Activated B cell treated with CpG ODN at 0.5 μM for 24 hours (primary cell): ENCODE measurements around the gene BEST4. TPM values are rescaled to one million over a fixed set of nuclear protein-coding genes. Genes with fewer than 3 reads are reported as not detected.

Experiments used
- ATAC-seq: fragments of 200-7000 bp; cut with Tn5 transposase; one replicate; pipeline ENCODE4 v1.10.0; 2021; ENCODE audit warnings: low read depth, mild to moderate bottlenecking, moderate library complexity
- CTCF ChIA-PET: fragments of 350-600 bp; sonication (Branson Sonifier 250); formaldehyde crosslinking; loops from one replicate; lab custom pipeline; 2021; ENCODE audit warnings: antibody characterized with exemption; lab: Charles Lee
- POLR2A ChIA-PET: fragments of 350-600 bp; sonication (Branson Sonifier 250); formaldehyde crosslinking; loops from one replicate; lab custom pipeline; 2021; ENCODE audit warnings: antibody characterized with exemption; lab: Charles Lee
- DNase-seq: peaks from one replicate; pipeline ENCODE4 v3.0.0; 2022
- H3K27ac Mint-ChIP-seq: one replicate; pipeline ENCODE4 v1.8.0; 2020; ENCODE audit warnings: mixed read lengths
- H3K27me3 Mint-ChIP-seq: one replicate; pipeline ENCODE4 v1.8.0; 2021; ENCODE audit warnings: mixed read lengths
- H3K36me3 Mint-ChIP-seq: one replicate; pipeline ENCODE4 v1.8.0; 2021; ENCODE audit warnings: low read depth, mixed read lengths
- H3K4me1 Mint-ChIP-seq: one replicate; pipeline ENCODE4 v1.8.0; 2021; ENCODE audit warnings: mixed read lengths
- H3K4me3 Mint-ChIP-seq: one replicate; pipeline ENCODE4 v1.8.0; 2020; ENCODE audit warnings: mild to moderate bottlenecking, mixed read lengths
- H3K9me3 Mint-ChIP-seq: one replicate; pipeline ENCODE4 v1.8.0; 2020; ENCODE audit warnings: mixed read lengths
- intact Hi-C: fragments of 100-400 bp; cut with micrococcal nuclease; formaldehyde crosslinking; loops from one replicate; pipeline ENCODE4 v1.15.1; 2024
- total RNA-seq: library from RNA; stranded (reverse); gene quantifications from 2 replicates; pipeline ENCODE4 v1.2.3, GENCODE V29; 2022
- TF ChIP-seq, protein P1 (sequence below): fragments of 200-600 bp; IDR thresholded peaks from one replicate; pipeline ENCODE4 v1.8.0; 2022; ENCODE audit warnings: antibody characterized with exemption, mild to moderate bottlenecking

BEST4 gene
- total RNA-seq, 1 donor from 2014 or later, result 0.62 TPM

DNA sequence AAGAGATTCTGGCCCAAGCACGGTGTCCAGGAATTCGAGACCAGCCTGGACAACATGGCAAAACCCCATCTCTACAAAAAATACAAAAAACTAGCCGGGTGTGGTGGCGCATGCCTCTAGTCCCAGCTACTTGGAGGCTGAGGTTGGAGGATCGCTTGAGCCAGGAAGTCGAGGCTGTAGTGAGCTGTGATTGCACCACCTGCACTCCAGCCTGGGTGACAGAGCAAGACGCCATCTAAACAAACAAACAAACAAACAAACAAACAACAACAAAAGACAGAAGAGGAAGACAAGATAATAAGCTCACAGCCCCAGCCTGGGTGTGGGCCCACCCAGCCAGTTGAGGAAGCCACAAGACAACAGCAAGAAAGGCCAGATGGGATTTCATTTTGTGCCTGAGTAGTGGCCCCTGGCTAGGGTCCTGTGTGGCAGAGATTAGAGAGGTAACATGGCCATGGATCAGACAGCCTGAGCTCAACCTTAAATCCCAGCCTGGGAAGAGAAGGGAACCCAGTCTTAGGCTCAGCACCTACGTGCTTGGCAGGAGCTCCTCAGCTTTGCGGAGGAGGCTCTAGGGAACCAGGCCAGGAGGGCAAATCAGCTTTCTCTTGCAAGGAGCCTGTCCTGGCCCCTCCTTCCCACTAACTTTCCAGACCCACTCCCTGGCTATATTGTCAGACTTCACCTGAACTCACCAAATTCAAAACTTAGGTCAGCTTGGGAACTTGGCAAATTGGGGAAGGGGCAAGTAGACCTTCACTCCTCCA lies 4.9 kb upstream of the BEST4 start:
- Mint-ChIP-seq H3K36me3 (no peaks in the 10 kb centered on the region), H3K4me3 (no peak overlapping the region), H3K27ac (no peak overlapping the region), H3K9me3 (no peaks in the 10 kb centered on the region), H3K27me3 (no peaks in the 10 kb centered on the region), H3K4me1 (no peaks in the 10 kb centered on the region)
- ChIA-PET POLR2A (interaction anchor here (0.7 to 2.8 kb wide), 13 partner anchors 8 to 546 kb away, joined by 3 to 32 read pairs (median 5); partner anchors contain the start of genes BTBD19, DYNLT4, HECTD3 and RNU5D-1), CTCF (interaction anchor here (0.8 to 1.8 kb wide), 9 partner anchors 8 to 507 kb away, joined by 3 to 7 read pairs (median 4); partner anchors contain the start of genes BTBD19 and UROD)
- ATAC-seq, result no peak
- DNase-seq, result no peak
- intact Hi-C loops, result no loop called here
- TF ChIP-seq, protein P1, sequence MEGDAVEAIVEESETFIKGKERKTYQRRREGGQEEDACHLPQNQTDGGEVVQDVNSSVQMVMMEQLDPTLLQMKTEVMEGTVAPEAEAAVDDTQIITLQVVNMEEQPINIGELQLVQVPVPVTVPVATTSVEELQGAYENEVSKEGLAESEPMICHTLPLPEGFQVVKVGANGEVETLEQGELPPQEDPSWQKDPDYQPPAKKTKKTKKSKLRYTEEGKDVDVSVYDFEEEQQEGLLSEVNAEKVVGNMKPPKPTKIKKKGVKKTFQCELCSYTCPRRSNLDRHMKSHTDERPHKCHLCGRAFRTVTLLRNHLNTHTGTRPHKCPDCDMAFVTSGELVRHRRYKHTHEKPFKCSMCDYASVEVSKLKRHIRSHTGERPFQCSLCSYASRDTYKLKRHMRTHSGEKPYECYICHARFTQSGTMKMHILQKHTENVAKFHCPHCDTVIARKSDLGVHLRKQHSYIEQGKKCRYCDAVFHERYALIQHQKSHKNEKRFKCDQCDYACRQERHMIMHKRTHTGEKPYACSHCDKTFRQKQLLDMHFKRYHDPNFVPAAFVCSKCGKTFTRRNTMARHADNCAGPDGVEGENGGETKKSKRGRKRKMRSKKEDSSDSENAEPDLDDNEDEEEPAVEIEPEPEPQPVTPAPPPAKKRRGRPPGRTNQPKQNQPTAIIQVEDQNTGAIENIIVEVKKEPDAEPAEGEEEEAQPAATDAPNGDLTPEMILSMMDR, result no peak

DNA sequence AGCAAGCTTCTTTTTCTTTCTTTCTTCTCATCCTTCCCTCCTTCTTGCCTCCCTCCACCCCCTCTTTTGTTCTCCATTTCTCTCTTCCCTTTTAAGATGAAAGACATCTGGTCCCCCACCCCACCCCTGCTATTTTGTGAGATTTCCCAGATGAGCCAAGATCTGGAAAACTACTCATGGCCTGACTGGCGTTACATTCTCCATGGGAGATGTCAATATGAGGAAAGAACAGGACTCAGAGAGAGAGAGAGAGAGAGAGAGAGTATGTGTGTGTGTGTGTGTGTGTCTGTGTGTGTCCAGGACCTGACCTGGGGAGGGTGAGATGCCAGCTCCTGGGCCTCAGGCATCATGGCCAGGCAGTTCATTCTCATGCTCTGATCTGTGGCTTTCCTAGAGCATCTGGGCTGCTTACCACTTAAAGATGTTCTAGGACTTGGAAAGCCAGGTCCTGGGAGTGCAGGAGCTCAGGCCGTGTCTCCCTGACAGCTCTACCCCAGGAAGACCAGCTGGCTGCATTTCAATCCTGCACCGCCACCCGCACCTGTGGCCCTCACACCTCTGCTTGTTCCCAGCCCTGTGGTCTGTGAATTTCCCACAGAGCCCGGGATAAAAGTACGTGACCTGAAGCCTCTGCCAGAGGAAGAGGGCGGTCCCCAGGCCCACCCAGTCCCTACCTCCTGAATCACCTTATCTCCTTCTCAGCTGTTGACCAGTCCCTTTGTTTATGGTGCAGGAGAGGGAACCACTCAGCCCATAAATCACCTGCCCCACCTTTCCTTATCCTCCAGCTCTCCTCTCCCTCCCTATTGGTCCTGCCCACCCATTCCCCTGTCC lies 3.2 kb upstream of the BEST4 start:
- Mint-ChIP-seq H3K9me3 (no peaks in the 10 kb centered on the region), H3K27ac (no peak overlapping the region), H3K4me1 (peaks cover 5% of the 10 kb centered on the region), H3K4me3 (no peak overlapping the region), H3K36me3 (no peaks in the 10 kb centered on the region), H3K27me3 (no peaks in the 10 kb centered on the region)
- POLR2A ChIA-PET, result interaction anchor here (0.6 to 9.4 kb wide), 10 partner anchors 9 to 70 kb away, joined by 3 to 113 read pairs (median 6); partner anchors contain the start of genes PLK3, RNU5D-1 and RPS8
- TF ChIP-seq, protein P1, result no peak
- CTCF ChIA-PET, result interaction anchor here (1.0 kb wide), 1 partner anchor 28 kb away, joined by 3 read pairs; no protein-coding TSS in a partner anchor
- ATAC-seq (no peak), DNase-seq (no peak)
- intact Hi-C loops, result no loop called here

DNA sequence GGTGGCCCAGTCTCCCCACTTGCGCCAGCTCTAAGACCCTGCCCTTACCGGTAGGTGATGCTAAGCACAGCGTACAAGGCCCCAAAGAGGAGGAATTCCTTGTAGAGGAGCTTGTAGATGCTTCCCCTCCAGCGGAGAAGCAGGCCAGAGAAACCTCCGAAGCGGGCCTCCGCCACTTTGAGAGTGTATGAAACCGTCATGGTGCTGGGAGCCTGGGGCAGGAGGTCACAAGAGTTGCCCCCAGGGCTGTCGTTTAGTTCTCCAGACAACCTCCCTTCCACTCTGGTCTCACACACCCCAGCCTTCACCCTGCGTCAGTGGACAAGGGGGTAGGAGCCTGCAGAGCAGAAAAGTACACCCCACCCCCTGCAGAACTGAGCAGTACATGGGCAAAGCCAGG lies 464 bp downstream of the BEST4 start:
- POLR2A ChIA-PET, result interaction anchor here (0.5 to 9.4 kb wide), 13 partner anchors 8 to 734 kb away, joined by 3 to 113 read pairs (median 6); partner anchors contain the start of genes EIF2B3, HECTD3, PRDX1 and RNU5D-1
- Mint-ChIP-seq H3K36me3 (peaks cover 2% of the 10 kb centered on the region), H3K4me1 (peaks cover 32% of the 10 kb centered on the region), H3K27ac (no peak overlapping the region), H3K9me3 (no peaks in the 10 kb centered on the region), H3K27me3 (no peaks in the 10 kb centered on the region), H3K4me3 (no peak overlapping the region)
- DNase-seq (no peak), ATAC-seq (no peak)
- TF ChIP-seq, protein P1, result no peak
- CTCF ChIA-PET, result interaction anchor here (0.9 to 3.6 kb wide), 6 partner anchors 22 to 224 kb away, joined by 3 to 13 read pairs (median 5); partner anchors contain the start of genes HECTD3 and UROD
- intact Hi-C loops, result loop anchor here (2.0 to 10.0 kb wide), 5 partner anchors 55 to 900 kb away; partner anchors contain the start of genes EIF2B3, GPBP1L1, PTCH2 and TMEM69

DNA sequence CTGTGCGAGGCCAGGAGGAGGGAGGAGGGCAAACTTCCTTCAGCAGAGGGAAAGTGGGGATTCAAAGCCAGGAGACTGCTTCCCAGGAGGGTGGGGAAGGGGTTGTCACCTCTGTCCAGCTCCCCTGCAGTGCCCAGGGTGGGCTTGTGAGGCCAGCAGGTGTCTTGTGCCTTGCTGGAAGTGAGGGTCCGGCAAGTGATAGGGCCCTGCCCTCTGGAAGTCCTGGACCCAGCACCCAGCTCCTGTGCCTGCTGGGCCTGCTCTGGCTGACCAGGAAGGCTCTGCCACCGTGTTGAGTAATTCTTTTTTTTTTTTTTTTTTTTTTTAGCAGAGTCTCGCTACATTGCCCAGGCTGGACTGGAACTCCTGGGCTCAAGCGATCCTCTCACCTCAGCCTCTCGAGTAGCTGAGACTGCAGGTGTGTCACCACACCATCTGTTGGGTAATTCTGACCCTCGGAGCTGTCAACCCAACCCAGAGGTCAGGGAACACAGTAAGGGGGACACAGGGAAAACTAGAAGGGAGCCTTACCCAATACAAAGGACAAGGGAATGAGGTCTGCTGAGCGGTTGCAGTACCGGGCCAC lies 1.0 kb downstream of the BEST4 start:
- no peaks in the 10 kb centered on the region for H3K27me3 Mint-ChIP-seq
- TF ChIP-seq, protein P1, result no peak
- ChIA-PET POLR2A (interaction anchor here (1.0 to 9.4 kb wide), 12 partner anchors 12 to 516 kb away, joined by 3 to 113 read pairs (median 18); partner anchors contain the start of genes EIF2B3, HECTD3, PLK3 and RNU5D-1), CTCF (interaction anchor here (0.7 to 3.6 kb wide), 5 partner anchors 22 to 225 kb away, joined by 3 to 13 read pairs (median 6); partner anchors contain the start of genes HECTD3 and UROD)
- ATAC-seq, result no peak
- peak overlapping the region; percentile 86 for H3K27ac Mint-ChIP-seq
- no peak for DNase-seq
- intact Hi-C loops, result loop anchor here (1.0 to 10.0 kb wide), 10 partner anchors 12 to 900 kb away; partner anchors contain the start of genes EIF2B3, GPBP1L1, PTCH2 and RPS8
- H3K4me1 Mint-ChIP-seq, result peaks cover 32% of the 10 kb centered on the region
- H3K4me3 Mint-ChIP-seq, result peak overlapping the region; percentile 75
- peaks cover 5% of the 10 kb centered on the region for H3K36me3 Mint-ChIP-seq
- H3K9me3 Mint-ChIP-seq, result no peaks in the 10 kb centered on the region
